SU-DHL-6 (cell line): ENCODE data around the gene CFAP43.

Experiments used
- CTCF ChIP-seq: fragments of 200-600 bp; sonication (generic); IDR thresholded peaks from one replicate; pipeline ENCODE4 v1.5.1; 2017; ENCODE audit warnings: antibody characterized with exemption, mild to moderate bottlenecking, low read length, moderate library complexity; ENCODE audit not compliant: insufficient read depth, poor library complexity, severe bottlenecking
- EZH2phosphoT487 ChIP-seq: fragments of 200-600 bp; sonication (generic), shearing (Covaris generic); conservative IDR thresholded peaks from 2 replicates; pipeline ENCODE4 v1.6.1; 2018; ENCODE audit warnings: mild to moderate bottlenecking, antibody characterized with exemption, low read length, moderate library complexity, mixed read lengths

DNA sequence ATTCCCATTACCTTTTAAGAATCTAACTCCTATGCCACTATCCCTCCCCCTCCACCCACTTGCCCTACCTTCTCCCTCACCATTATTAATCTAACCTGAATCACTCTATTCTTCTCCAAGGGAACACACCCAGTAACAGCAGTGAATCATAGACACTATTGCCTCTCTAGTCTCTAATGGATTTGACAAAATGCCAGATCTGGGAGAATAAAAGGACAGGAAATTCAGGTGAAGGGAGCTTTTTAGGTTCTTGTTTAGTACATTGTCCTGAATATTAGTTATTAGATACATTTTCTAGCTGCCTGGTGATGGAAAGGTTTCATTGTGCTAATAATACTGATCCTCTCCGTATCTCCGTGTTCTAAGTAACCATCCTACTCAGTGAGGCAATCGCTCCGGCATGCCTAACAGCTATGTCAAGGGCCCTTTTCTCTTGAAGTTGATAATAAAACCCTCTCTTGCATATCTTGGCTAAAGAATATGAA, 114.3 kb downstream of the CFAP43 start:
- no peak for TF ChIP-seq CTCF
- no peak for TF ChIP-seq EZH2phosphoT487
